DMS153 (cell line): ENCODE measurements around the gene ZC3H12D.

ENCODE experiments used
- DNase-seq: peaks from one replicate; lab custom pipeline; 2025; lab: John Stamatoyannopoulos, UW

ZC3H12D gene

DNA sequence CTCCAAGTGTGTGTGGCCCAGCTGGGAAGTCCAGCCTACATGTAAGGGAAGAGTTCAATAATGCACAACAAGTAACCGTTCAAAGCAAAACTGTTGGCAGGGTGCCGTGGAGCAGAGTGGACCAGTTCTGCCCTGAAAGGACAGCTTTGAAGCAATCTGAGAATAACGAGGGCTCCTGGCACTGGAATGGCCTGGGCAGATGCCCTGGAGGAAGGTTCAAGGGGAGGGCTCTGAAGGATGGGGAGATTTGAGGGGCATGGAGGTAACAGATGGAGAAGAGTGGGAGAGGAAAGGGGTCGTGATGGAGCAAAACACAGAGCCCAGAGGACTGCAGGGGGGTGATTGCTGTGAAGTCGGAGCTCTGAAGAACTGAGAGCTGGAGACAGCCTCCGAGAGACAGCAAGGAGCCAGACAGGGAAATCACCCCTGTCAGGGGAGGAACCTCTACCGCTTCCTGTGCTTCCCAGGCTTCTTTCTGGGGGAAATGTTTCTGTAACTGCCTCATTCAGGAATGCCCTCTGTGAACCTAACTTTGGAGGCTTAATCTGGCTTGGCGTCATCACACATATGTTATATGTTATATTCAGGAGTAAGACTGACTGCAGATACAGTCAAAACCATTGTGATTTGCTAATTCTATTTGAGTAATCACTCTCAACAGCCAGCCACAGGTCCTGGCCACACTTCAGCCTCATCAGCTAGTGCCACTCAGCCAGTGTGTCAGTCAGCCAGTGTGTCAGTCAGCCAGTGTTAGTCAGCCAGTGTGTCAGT lies 41.2 kb downstream of the ZC3H12D start:
- DNase-seq = no peak

DNA sequence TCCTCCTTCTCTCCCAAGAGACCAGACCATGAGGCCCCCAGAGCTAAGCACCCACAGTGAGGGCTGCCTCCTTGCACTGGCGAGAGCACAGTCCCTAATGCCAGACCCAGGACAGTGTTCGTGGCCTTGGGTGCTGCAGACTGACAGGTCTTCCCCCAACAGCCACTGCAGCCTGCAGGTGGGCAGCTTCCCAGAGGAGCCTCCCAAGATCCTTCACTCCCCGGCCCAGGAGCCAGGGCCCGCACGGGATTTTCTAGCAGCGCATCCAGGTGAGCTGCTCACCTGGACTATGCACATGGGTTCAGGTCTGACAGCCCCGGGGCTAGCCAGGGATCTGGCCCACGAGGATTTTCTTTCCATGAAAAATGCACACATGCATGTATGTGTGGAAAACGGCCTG lies 43.1 kb downstream of the ZC3H12D start:
- no peak for DNase-seq

DNA sequence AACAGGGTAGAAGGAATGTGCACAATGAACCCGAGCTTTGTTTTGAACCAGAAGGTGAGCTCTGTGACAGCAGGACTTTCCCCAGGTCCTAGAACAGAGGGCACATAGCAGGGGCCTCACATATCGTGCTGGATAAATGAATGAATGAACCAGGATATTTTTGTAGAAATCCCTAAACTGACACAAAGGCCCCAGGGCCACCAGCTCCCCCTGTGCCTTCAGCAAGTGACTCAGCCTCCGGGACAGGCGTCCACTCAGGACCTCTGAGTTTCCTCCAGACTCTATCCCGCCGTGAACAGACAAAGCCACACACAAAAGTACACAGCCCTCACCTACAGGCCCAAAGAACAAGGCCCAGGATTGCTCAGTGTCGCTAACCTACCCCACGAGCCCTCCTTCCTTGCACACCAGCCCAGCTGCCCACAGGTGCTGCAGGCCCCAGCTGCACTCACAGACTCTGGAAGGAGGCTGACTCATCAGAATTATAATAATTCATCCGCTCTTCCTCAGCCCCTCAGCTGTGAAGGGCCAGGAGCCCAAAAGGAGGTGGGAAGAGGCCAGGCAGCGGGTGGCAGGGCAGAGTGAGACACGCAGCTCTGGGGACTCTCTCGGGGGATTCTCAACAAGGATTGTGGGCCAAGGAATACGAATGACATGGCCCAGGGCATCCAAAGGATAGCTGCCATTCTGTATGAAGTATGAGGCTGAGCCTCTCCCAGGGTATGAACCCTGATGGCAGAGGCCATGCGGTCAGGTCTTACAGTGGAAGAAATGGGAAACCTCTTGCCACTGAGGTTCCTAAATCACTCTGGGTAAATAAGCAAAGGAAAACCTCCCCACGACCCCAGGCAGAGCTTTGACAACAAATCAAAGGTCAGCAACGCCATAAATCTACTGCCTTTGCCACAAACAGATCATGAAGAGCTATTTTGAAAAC lies 43.8 kb downstream of the ZC3H12D start:
- DNase-seq = no peak

DNA sequence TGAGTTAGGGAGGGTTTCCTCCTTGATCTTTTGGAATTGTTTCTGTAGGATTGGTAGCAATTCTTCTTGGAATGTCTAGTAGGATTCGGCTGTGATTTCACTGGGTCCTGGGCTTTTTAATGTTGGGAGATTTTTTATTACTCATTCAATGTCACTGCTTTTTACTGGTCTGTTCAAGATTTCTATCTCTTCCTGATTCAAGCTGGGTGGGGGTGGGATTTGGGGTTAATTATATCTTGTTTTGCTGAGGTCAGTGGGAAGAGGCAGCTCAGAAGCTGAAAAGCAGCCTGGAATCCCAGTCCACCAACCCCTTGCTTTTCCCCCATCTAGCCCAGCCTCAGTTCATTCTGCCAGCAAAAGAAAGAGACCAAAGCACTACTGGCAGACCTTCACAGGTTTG lies 45.2 kb downstream of the ZC3H12D start:
- DNase-seq = no peak

DNA sequence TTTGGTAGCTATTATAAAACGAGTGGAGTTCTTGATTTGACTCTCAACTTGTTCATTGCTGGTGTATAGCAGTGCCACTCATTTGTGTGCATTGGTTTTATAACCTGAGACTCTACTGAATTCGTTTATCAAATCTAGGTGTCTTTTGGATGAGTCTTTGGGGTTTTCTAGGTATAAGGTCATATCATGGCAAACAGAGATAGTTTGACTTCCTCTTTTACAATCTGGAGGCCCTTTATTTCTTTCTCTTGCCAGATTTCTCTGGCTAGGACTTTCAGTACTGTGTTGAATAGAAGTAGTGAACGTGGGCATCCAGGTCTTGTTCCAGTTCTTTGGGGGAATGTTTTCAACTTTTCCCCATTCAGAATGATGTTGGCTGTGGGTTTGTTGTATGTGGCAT lies 46.0 kb downstream of the ZC3H12D start:
- DNase-seq = no peak

DNA sequence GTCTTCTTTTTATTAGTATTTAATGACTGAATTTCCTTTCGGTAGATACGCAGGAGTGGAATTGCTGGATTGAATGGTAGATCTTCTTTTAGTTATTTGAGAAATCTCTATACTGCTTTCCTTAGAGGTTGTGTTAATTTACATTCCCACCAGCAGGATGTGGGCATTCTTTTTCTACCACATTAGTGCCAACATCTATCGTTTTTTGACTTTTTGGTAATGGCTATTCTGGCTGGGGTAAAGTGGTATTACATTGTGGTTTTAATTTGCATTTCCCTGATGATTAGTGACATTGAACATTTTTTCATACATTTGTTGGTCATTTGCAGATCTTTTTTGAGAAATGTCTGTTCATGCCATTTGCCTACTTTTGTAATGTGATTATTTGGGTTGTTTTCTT lies 47.6 kb downstream of the ZC3H12D start:
- no peak for DNase-seq

DNA sequence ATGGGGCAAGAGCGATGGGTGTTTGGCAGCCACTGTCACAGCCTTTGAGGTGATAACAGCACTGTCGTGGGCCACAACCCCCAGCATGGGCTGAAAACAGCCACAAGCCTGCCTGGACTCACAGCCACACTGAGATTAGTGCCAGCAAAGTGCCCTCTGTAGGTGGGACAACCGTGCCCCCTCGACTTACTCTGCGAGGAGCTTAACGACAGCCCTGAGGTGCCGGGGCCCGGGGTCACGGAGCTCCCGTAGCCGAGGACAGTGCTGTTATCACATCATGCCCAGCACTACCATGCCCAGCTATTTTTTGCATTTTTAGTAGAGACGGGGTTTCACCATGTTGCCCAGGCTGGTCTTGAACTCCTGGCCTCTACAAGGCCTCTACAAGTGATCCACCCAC lies 48.2 kb downstream of the ZC3H12D start:
- no peak for DNase-seq

DNA sequence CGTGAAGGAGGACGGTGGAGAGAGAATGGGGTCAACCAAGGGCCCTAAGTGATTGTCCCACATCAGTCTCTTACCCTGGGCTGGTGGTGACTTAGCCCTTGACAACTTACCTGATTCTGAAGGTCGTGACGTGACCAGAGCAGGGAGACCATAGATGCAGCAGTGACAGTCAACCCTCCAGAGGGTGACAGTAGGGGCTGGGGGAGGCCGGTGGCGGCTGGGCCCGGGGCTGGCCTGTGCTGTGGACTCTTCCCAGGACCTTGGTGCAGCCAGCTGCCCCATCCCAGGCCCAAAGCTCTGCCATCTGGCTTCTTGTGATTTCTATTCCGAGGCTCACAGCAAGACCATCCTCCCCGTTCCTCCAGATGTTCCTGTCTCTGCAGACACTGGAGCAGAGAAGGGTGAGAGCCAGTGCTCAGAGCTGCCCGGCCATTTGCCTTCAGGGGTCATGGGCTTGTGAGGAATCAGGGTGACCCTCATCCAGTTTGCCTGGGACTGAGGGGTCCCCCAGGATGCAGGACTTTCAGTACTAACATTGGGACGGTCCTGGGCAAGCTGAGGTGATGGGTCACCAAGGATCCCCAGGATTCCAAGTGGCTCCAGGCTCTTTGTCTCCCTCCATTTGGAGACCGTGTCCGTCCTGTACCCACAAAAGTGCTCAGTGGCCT lies 48.8 kb downstream of the ZC3H12D start:
- DNase-seq = no peak

DNA sequence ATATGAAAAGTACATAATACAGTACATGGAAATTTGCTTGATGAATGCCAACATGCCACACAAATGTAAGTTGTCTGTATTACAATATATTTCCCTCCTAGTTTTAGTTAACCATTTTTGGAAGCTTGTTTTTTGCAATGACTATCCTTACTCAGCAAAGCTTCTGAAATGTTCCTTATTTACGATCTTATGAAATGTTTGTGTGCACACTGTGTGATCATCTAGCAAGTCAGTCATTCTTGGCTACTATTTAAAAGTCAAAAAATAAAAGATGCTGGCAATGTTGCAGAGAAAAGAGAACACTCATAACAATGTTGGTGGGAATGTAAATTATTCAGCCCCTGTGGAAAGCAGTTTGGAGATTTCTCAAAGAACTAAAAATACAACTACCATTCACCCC lies 50.9 kb downstream of the ZC3H12D start:
- no peak for DNase-seq

DNA sequence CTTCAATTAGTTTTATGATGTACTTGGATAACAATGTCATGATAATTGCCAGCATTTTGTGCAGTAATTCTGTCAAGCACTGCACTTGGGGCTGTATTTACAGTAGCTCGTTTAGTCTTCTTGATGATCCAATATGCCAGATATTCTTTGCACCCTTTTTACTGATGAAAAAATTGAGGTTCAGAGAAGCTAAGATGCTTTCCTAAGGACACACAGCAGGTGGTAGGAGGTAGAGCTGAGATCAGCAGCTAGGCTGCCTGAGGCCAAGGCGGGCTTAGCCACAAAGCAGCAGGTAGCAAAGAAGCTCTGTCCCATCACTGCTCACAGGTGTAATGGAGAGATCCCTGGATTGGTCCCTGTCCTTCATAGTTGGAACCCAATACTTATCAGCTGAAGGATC lies 51.4 kb downstream of the ZC3H12D start:
- no peak for DNase-seq

DNA sequence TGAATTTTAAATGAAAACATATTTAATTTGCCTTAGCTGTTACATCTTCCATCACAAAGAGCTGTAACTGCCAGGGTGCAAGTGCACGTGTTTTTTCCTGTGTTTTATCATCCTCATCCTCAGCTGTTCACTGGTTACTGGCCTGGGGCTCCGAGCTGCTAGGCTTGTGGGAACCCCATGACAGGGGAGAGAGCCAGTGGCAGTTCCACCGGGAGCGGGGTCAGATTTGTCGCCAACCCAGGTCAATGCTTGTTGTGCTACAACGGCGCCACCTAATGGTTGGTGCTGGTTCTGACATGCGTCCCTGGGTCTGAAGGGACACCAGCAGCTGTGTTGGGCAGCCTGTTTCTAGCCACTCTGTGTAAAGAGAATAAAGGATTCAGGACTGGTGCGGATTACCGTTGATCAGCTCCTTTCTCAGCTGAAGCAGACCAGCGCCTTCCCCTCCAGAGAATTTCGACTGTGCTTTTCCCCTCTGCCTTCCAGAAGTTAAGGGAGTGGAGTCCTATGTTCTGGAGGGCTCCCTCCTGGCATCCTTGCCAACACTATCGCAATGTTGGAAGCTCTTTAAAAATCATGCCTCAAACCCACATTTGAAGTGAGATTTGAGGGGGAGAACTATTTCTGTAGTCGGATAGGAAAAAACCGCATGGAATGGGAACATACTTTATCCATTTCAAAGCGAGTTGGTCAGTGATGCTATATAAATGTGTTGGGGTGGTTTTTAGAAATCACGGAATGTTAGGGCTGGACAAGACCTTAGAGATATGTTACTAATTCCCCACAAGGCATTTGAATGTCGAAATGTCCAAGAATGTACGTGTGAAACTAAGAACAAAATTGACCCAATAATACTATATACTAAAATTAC lies 52.7 kb downstream of the ZC3H12D start:
- peak; percentile 72 for DNase-seq

DNA sequence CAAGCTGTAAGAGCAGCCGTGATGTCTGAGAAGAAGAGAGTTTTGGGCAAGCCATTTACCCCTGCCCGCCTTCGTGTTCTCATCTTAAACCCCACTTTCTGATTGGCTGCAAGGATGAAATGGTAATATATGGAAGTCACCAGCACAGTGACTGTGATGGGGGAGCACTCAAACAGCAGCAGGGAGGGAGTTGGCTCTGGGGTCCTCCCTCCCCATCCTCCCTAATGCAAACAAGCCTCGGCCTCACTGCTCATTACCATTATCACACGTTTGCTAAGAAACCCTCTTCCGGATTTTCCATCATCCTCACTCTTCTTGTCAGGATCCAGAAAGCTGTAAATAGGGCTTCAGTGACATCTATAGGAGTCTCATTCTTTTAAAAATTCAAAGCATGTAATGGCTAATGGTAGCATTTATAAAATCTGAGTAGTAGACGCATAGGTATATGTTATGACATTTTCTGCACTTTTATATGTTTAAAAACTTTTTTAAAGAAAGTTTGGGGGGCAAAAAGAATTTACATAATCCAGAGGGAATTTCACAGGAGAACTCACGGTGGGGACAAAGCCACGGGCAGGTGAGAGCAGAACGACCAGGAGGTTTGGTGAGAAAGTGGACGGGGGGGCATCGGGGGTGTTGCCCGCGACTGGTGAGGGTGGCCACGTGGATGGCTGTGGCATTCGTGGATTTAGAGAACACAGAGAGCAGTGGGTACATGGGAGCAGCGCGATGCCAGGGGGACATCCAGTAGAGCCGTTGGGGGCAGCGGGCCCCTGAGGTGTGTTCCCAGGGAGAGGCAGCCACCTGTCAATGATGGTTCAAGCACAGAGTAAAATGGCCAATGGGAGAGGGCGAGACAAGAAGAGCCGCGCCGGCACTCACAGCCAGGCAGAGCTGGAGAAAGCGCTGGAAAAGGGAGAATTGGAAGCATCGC lies 55.1 kb downstream of the ZC3H12D start:
- DNase-seq = no peak

DNA sequence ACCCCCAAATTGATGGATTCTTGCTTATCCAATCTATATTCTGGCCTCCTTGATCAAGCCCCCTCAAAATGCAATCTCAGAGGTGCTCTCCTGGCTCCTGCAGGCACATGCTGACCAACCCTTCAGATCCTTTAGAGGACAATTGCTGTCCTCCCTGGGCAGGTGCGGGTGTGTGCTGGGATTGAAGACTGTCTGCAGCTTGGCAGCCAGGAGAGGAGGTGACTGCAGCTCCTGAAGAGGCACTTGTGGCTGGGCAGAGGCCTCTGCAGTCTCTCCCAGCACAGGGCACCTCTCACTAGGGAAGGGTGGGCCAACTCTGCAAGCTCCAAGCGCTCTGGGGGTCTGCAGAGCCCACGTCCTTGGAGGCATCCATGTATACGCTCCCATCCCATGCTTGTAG lies 56.2 kb downstream of the ZC3H12D start:
- no peak for DNase-seq

DNA sequence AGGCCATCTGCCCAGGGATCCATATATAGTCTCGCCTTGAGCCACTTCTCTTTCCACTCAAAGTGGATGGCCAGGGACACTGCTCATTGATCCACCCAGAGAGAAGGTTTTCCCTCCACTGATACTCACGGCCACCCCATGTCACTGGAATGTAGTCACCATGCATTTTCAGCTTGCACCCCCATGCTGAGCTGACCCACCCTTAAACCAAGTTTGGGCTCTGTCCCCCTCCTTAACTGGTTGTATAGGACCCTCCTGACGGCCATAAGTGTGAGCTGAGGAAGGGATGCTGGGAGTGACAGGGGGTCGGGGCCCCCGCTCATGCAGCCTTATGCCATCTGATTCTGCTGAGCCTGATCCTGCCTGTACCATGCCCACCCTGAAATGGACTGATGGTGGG lies 59.1 kb downstream of the ZC3H12D start:
- no peak for DNase-seq

DNA sequence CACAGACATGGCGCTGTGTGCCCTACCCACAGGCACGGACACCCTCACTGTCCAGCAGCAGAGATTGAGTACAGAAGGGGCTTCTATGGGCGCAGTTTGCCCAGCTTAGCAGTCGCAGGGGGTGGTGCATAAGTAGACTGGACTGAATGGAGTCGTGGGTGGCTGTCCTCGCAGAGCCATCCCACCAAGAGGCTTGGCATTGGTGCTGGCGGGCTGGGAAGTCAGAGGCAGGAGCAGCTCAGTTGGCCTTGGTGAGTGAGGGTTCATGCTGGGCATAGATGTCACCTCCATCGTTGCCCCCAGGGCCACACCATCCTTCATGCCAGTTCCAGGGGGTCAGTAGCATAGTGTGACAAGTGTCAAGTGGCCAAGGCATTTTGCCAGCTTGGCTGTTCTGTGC lies 59.6 kb downstream of the ZC3H12D start:
- no peak for DNase-seq

DNA sequence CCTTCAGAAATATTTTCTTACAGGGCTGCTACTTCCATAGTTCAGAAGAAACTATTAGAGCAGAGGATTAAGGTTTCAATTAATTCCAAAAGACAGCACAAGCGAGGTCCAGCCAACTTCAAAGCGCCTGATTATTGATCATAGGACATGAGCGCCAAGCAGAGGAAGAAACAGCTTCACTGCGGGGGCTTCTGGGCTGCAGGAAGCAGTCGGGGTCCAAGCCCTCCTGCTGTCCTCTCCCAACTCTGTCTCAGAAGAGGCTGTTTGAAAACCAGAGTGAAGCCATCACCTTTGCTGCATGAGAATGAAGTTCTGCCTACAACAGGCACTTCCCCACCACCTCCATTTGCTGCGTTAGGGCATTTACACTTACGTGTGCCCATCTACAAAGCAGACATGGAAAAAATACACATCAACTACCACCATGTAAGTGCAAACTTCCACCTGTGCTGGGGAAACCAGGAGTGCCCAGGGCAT lies 60.8 kb downstream of the ZC3H12D start:
- DNase-seq = no peak

DNA sequence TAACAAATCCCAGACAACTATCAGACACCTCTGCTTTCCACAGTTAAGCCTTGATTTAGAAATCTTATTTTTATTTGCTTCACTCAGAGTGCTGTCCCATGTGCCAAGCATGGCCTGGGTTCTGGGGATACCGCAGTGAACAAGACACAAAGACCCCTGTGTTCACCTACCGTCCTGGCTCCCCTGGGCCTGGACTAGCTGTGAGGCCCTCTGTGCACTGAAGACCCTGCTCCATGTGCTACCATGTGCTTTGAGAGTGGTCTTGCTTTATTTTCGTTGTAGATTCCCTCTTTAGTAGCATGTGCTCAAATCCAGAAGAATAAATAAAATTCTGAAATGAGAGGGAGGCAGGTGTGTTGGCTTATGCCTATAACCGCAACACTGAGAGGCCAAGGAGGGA lies 62.2 kb downstream of the ZC3H12D start:
- DNase-seq = no peak

DNA sequence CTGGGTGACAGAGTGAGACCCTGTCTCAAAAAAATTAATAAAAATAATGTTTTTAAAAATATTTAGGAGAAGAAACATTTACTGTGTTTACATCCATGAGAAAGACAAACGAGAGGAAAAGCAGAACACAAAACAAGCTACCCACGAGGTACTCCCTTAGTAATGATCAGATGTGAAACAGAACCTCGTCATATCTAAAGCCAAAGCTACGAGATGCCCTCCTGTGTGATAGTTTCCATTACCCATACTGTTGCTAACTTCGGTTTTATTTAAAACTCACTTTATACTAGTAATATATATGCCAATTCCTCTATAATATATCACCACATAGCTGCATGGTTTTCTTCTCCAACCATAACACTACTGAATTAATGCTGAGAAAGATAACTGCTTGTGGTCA lies 63.7 kb downstream of the ZC3H12D start:
- DNase-seq = no peak

DNA sequence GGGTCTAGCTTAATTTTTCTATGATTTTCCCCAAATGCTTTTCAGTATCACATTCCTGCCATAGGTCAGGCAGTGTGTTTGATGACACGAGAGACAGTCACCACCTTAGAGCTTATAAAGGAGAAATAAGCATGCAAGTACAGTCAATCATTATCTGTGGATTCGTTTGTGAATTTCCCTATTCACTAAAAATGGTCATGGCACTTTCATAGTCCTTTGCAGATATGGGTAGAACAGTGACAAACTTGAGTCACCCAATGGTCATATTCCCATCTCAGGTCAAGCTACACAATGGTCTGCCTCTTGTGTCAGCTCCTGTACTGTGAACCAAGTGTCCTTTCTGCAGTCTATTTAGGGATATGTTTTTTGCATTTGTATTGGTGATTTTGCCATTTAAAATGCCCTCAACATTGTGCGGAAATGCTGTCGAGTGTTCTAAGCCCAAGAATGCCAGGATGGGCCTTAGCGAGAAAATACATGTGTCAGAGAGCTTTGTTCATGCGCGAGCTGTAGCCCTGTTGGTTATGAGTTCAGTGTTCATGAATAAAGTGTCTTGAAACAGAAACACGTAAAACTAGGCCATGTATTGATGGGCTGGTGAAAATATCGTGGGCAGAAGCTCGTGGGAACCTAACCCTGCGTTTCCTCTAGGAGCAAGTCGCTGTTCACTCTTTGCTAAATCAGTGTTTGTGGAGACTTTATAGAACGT lies 65.0 kb downstream of the ZC3H12D start:
- DNase-seq = no peak

DNA sequence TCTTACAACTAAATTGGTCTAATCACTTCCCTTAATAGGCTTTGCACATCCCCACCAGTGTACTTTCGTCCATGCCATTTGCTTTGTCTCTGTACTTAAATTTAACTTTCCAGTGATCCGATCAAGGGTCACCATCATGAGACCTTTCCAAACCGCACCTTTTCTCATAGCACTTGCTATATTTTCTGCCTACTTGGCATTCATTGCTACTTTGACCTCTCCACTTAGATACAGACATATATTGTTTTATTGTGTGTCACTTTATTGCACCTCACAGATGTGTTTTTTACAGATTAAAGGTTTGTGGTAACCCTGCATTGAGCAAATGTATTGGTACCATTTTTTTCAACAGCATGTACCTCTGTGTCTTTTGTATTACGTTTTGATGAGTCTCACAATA lies 70.0 kb downstream of the ZC3H12D start:
- no peak for DNase-seq
